ENCODE measurements around the gene RHBDD1. TPM values are rescaled to one million over a fixed set of nuclear protein-coding genes. Genes with fewer than 3 reads are reported as not detected.

The RHBDD1 gene
- total and polyA plus RNA-seq, 9 donors: 11.5 to 95.8 (median 49.5) TPM

DNA sequence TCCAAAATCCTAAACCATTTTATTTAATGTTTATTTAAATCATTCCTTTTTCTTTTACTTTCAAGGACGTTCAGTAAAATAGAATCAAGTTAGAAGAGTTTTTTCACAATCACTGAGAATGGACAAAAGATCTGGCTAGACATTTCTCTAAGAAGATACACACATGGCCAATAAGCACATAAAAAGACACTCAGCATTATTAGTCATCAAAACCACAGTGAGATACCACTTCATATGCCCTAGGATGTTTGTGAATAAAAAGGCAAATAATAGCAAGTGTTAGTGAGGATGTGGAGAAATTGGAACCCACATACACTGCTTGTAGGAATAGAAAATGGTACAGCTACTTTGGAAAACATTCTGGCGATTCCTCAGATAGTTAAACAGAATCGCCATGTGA, 76.1 kb downstream of the RHBDD1 start:
- Histone ChIP-seq H3K4me1 (ENCODE audit: insufficient read depth) (peaks cover 8% of the 10 kb centered on the region), H3K9me3 (no peaks in the 10 kb centered on the region), H3K27ac (no peak overlapping the region), H3K36me3 (no peaks in the 10 kb centered on the region), H3K27me3 (no peaks in the 10 kb centered on the region), H3K4me3 (no peak overlapping the region)
- 67 to 78% (median 70%) methylated on average over 3 of the region's 3 CpGs for WGBS, 3 donors
- DNase-seq: no peak
- TF ChIP-seq POLR2A (IDR thresholded peaks at IDR 0.05) (no peak), EP300 (IDR thresholded peaks at IDR 0.05) (no peak)
- TF ChIP-seq, protein P1, sequence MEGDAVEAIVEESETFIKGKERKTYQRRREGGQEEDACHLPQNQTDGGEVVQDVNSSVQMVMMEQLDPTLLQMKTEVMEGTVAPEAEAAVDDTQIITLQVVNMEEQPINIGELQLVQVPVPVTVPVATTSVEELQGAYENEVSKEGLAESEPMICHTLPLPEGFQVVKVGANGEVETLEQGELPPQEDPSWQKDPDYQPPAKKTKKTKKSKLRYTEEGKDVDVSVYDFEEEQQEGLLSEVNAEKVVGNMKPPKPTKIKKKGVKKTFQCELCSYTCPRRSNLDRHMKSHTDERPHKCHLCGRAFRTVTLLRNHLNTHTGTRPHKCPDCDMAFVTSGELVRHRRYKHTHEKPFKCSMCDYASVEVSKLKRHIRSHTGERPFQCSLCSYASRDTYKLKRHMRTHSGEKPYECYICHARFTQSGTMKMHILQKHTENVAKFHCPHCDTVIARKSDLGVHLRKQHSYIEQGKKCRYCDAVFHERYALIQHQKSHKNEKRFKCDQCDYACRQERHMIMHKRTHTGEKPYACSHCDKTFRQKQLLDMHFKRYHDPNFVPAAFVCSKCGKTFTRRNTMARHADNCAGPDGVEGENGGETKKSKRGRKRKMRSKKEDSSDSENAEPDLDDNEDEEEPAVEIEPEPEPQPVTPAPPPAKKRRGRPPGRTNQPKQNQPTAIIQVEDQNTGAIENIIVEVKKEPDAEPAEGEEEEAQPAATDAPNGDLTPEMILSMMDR (IDR thresholded peaks at IDR 0.05): no peak
- intact Hi-C loops (cut with DNase I): no loop called here

DNA sequence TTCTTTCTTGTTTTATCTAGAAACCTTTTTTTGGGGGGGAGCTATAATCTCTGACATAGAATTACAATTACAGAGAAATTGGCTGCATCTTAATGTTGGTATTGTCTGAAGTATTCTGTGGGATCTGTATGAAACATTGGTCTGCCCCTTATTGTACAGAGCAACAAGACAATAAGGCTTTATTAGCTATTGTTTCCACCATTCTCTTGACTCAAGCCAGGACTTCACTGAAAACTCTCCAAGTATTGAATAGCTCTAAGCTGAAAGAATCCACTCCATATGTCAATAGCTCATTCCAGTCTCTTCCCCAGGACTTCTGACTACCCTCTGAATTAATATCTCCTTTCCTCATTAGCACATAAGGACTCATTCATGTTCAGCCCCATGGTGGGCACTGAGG, 77.8 kb downstream of the RHBDD1 start:
- Histone ChIP-seq H3K27me3 (no peaks in the 10 kb centered on the region), H3K36me3 (no peaks in the 10 kb centered on the region), H3K27ac (no peak overlapping the region), H3K4me3 (no peak overlapping the region), H3K4me1 (ENCODE audit: insufficient read depth) (peaks cover 3% of the 10 kb centered on the region), H3K9me3 (no peaks in the 10 kb centered on the region)
- DNase-seq: no peak
- intact Hi-C loops (cut with DNase I): no loop called here
- TF ChIP-seq POLR2A (IDR thresholded peaks at IDR 0.05) (no peak), EP300 (IDR thresholded peaks at IDR 0.05) (no peak)
- TF ChIP-seq, protein P1 (IDR thresholded peaks at IDR 0.05): no peak

DNA sequence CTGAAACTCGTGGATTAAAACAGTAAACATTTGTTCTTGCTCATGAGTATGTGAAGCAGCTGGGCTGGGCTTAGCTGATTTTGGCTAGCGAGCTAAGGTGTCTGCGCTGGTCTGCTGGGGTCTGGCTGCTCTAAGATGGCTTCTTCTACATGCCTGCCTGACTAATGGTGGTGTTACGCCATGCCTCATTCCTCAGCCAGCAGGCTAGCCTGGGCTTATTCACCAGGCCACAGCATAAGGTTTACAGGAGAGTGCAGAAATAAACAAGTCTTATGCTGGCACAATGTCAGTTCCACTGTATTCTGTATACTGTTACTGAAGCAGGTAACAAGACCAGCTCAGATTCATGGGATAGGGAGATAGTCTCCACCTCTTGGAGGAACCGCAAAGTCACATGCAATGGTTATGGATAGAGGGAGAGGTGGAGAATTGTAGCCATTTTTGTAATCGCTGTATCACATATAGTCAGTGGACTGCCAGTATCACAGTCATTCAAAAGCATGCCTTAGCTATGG, 80.0 kb downstream of the RHBDD1 start:
- Histone ChIP-seq H3K27ac (no peak overlapping the region), H3K9me3 (no peaks in the 10 kb centered on the region), H3K27me3 (no peaks in the 10 kb centered on the region), H3K36me3 (no peaks in the 10 kb centered on the region), H3K4me3 (no peak overlapping the region), H3K4me1 (ENCODE audit: insufficient read depth) (no peaks in the 10 kb centered on the region)
- DNase-seq: no peak
- WGBS, 3 donors: 70 to 85% (median 73%) methylated on average over 6 of the region's 6 CpGs
- TF ChIP-seq EP300 (IDR thresholded peaks at IDR 0.05) (no peak), POLR2A (IDR thresholded peaks at IDR 0.05) (no peak)
- TF ChIP-seq, protein P1 (IDR thresholded peaks at IDR 0.05): no peak
- intact Hi-C loops (cut with DNase I): no loop called here

DNA sequence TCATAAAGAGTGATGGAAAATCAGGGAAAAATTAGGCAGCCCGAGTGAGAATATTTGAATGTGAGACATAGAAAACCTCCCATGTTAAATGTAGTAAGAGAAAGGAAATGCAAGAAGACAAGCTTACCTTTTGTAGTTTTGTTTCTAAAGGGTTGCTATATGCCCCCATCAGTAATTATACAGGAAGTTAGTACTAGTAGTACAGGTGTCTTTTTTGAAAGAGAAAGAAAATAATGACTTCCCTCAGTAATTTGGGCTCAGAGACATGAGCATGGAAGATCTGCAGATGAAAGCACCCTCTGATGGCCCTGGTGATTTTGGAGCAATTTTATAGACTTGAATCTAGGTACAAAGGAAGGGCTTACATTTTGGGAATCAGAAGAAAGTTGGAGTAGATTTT, 80.8 kb downstream of the RHBDD1 start:
- Histone ChIP-seq H3K4me3 (no peak overlapping the region), H3K36me3 (no peaks in the 10 kb centered on the region), H3K27me3 (no peaks in the 10 kb centered on the region), H3K27ac (no peak overlapping the region), H3K4me1 (ENCODE audit: insufficient read depth) (no peaks in the 10 kb centered on the region), H3K9me3 (no peaks in the 10 kb centered on the region)
- no peak for DNase-seq
- intact Hi-C loops (cut with DNase I): no loop called here
- 88 to 94% (median 90%) methylated on average over 1 of the region's 1 CpG for WGBS, 3 donors
- TF ChIP-seq, protein P1 (IDR thresholded peaks at IDR 0.05): no peak
- TF ChIP-seq EP300 (IDR thresholded peaks at IDR 0.05) (no peak), POLR2A (IDR thresholded peaks at IDR 0.05) (no peak)
